GM21723 (cell line): ENCODE results near the gene SORCS3.

Experiments
- ATAC-seq: cut with Tn5 transposase; IDR thresholded peaks from one replicate; pipeline ENCODE4 v1.9.1; 2021; ENCODE audit warnings: mild to moderate bottlenecking, moderate library complexity; ENCODE audit not compliant: unreplicated experiment

The SORCS3 gene

GRCh38 chr10:104641187-104641936 lies at the start of gene SORCS3:
Gene SORCS3 (plus strand): TSS chr10:104641290.
- ATAC-seq: no peak

- no peak for ATAC-seq
Observed at GRCh38 chr10:104591441-104591840, 49.6 kb upstream of the SORCS3 start.

- ATAC-seq: no peak
Observed at GRCh38 chr10:104601166-104601565, 39.9 kb upstream of the SORCS3 start.

GRCh38 chr10:104608091-104608828 lies 32.8 kb upstream of the SORCS3 start:
- ATAC-seq: no peak

- no peak for ATAC-seq
Observed at GRCh38 chr10:104612571-104613205, 28.4 kb upstream of the SORCS3 start.

GRCh38 chr10:104613406-104613805 lies 27.7 kb upstream of the SORCS3 start:
- no peak for ATAC-seq

- ATAC-seq: no peak
Observed at GRCh38 chr10:104614245-104614831, 26.8 kb upstream of the SORCS3 start.

- ATAC-seq: no peak
Observed at GRCh38 chr10:104615136-104615535, 26.0 kb upstream of the SORCS3 start.

GRCh38 chr10:104617831-104618230 lies 23.3 kb upstream of the SORCS3 start:
- ATAC-seq: no peak

GRCh38 chr10:104622175-104622574 lies 18.9 kb upstream of the SORCS3 start:
- no peak for ATAC-seq

GRCh38 chr10:104622598-104623209 lies 18.4 kb upstream of the SORCS3 start:
- no peak for ATAC-seq

GRCh38 chr10:104630731-104631130 lies 10.4 kb upstream of the SORCS3 start:
- ATAC-seq: no peak

GRCh38 chr10:104631946-104632345 lies 9.1 kb upstream of the SORCS3 start:
- no peak for ATAC-seq

- no peak for ATAC-seq
Observed at GRCh38 chr10:104638861-104639589, 2.1 kb upstream of the SORCS3 start.

- ATAC-seq: no peak
Observed at GRCh38 chr10:104639590-104640338, 1.3 kb upstream of the SORCS3 start.

- ATAC-seq: no peak
Observed at GRCh38 chr10:104640339-104641186, 527 bp upstream of the SORCS3 start.

- no peak for ATAC-seq
Observed at GRCh38 chr10:104641937-104642657, 1.0 kb downstream of the SORCS3 start.

GRCh38 chr10:104642658-104643302 lies 1.7 kb downstream of the SORCS3 start:
- no peak for ATAC-seq
